Spinal cord (tissue), 10 donors: ENCODE results near the gene S100A6. TPM values are rescaled to one million over a fixed set of nuclear protein-coding genes. Genes with fewer than 3 reads are reported as not detected.

Experiments
- DNase-seq, 6 donors: peaks; one replicate each; pipeline versions ENCODE4 v3.0.0 to v3.0.0-alpha.2; 2013 to 2015; ENCODE audit warnings: low spot score in 6 of 6, low read depth in 4 of 6
- H3K27ac ChIP-seq: one replicate; pipeline ENCODE4 v1.5.1; 2013; ENCODE audit warnings: low read depth, low read length, control low read depth
- H3K27me3 ChIP-seq: one replicate; pipeline ENCODE4 v1.6.1; 2013; ENCODE audit warnings: low read length; ENCODE audit not compliant: control insufficient read depth, insufficient read depth
- H3K36me3 ChIP-seq: one replicate; pipeline ENCODE4 v1.6.1; 2013; ENCODE audit warnings: low read length; ENCODE audit not compliant: control insufficient read depth, insufficient read depth
- H3K4me1 ChIP-seq: one replicate; pipeline ENCODE4 v1.6.1; 2013; ENCODE audit warnings: low read length; ENCODE audit not compliant: control insufficient read depth, insufficient read depth
- H3K4me3 ChIP-seq: one replicate; pipeline ENCODE4 v1.5.1; 2013; ENCODE audit warnings: low read depth, low read length, control low read depth
- H3K9me3 ChIP-seq: one replicate; pipeline ENCODE4 v1.6.1; 2013; ENCODE audit warnings: low read length; ENCODE audit not compliant: control insufficient read depth, insufficient read depth
- WGBS: methylation state at CpG from one replicate; pipeline ENCODE4 v1.1.5; 2013; ENCODE audit warnings: missing lambda C conversion rate; ENCODE audit not compliant: insufficient coverage; 5-methylcytosine and 5-hydroxymethylcytosine counted together
- polyA plus RNA-seq, 2 donors: library from polyadenylated mRNA; unstranded; fragments of 120-200 nt; gene quantifications; one replicate each; pipeline ENCODE4 v1.2.1, GENCODE V29; 2013; ENCODE audit not compliant: insufficient read length in 2 of 2
- total RNA-seq, 2 donors: library from RNA; depleted of rRNA in 1 of 2; stranded (reverse); fragments of 120-200 nt in 1 of 2; fragments of >200 nt in 1 of 2; gene quantifications; one replicate each; pipeline versions ENCODE4 v1.2.3 to v1.2.4, GENCODE V29; 2013 to 2014
- donor health status: healthy.

S100A6 gene
- total and polyA plus RNA-seq, 4 donors: 75.3 to 276 (median 127) TPM

- Histone ChIP-seq H3K36me3 (no peaks in the 10 kb centered on the region), H3K4me1 (peaks cover 24% of the 10 kb centered on the region), H3K27me3 (no peaks in the 10 kb centered on the region), H3K9me3 (no peaks in the 10 kb centered on the region), H3K27ac (no peak overlapping the region), H3K4me3 (no peak overlapping the region)
- 85% methylated on average over 15 of the region's 19 CpGs for WGBS
- DNase-seq: no peak
These were observed 12.1 kb upstream of the S100A6 start for GRCh38 chr1:153547560-153548551.

- whole genome bisulfite sequencing: 40% methylated on average over 8 of the region's 14 CpGs
- H3K27ac ChIP-seq: no peak overlapping the region
These were observed 11.2 kb upstream of the S100A6 start for GRCh38 chr1:153546796-153547559.

GRCh38 chr1:153546371-153546770 is 10.6 kb upstream of the S100A6 start:
- no peak for DNase-seq

More at GRCh38 chr1:153546796-153547559, 11.2 kb upstream of the S100A6 start:
- Histone ChIP-seq H3K4me1 (peaks cover 24% of the 10 kb centered on the region), H3K36me3 (no peaks in the 10 kb centered on the region), H3K9me3 (no peaks in the 10 kb centered on the region), H3K4me3 (no peak overlapping the region), H3K27me3 (no peaks in the 10 kb centered on the region)
- DNase-seq: no peak

GRCh38 chr1:153545067-153546055 is 9.6 kb upstream of the S100A6 start, which contains the start of gene S100A4:
Gene S100A4, minus strand, starts transcription at chr1:153545806. Its CDS starts 1,012 bp downstream, at chr1:153544794.
- Histone ChIP-seq H3K4me1 (peaks cover 24% of the 10 kb centered on the region), H3K36me3 (no peaks in the 10 kb centered on the region), H3K27ac (peak within 1 kb of the TSS; percentile 81), H3K27me3 (no peaks in the 10 kb centered on the region), H3K9me3 (no peaks in the 10 kb centered on the region), H3K4me3 (no peak within 1 kb of the TSS)
- peak in 2 of 6 donors; percentile 54 to 82 for DNase-seq
- WGBS: 63% methylated on average over 15 of the region's 19 CpGs

More at GRCh38 chr1:153546371-153546770, 10.6 kb upstream of the S100A6 start:
- 98% methylated on average over 8 of the region's 8 CpGs for WGBS
- H3K4me1 ChIP-seq: peaks cover 24% of the 10 kb centered on the region
- no peak overlapping the region for H3K27ac ChIP-seq
- no peaks in the 10 kb centered on the region for H3K27me3 ChIP-seq
- H3K4me3 ChIP-seq: no peak overlapping the region
- H3K36me3 ChIP-seq: no peaks in the 10 kb centered on the region
- no peaks in the 10 kb centered on the region for H3K9me3 ChIP-seq

- no peak for DNase-seq
- no peak overlapping the region for H3K4me3 ChIP-seq
- no peaks in the 10 kb centered on the region for H3K27me3 ChIP-seq
- no peaks in the 10 kb centered on the region for H3K36me3 ChIP-seq
- peak overlapping the region; percentile 81 for H3K27ac ChIP-seq
- 68% methylated on average over 8 of the region's 10 CpGs for WGBS
- H3K9me3 ChIP-seq: no peaks in the 10 kb centered on the region
- H3K4me1 ChIP-seq: peaks cover 24% of the 10 kb centered on the region
These were observed 8.8 kb upstream of the S100A6 start for GRCh38 chr1:153544453-153545066.

- no peak overlapping the region for H3K4me3 ChIP-seq
- H3K27me3 ChIP-seq: no peaks in the 10 kb centered on the region
- peaks cover 24% of the 10 kb centered on the region for H3K4me1 ChIP-seq
- DNase-seq: no peak
- H3K9me3 ChIP-seq: no peaks in the 10 kb centered on the region
- no peaks in the 10 kb centered on the region for H3K36me3 ChIP-seq
- no peak overlapping the region for H3K27ac ChIP-seq
- WGBS: 100% methylated on average over 3 of the region's 4 CpGs
These were observed 7.9 kb upstream of the S100A6 start for GRCh38 chr1:153543736-153544135.

- Histone ChIP-seq H3K36me3 (no peaks in the 10 kb centered on the region), H3K27ac (no peak overlapping the region), H3K9me3 (no peaks in the 10 kb centered on the region), H3K4me1 (peaks cover 27% of the 10 kb centered on the region), H3K4me3 (no peak overlapping the region), H3K27me3 (no peaks in the 10 kb centered on the region)
- DNase-seq: no peak
- WGBS: 87% methylated on average over 10 of the region's 13 CpGs
These were observed 7.3 kb upstream of the S100A6 start for GRCh38 chr1:153542956-153543711.
